Karpas-422 (cell line): Measurements from ENCODE around the gene PCDHA4. TPM values are rescaled to one million over a fixed set of nuclear protein-coding genes. Genes with fewer than 3 reads are reported as not detected.
"Not testable (repeated sequence)": the region's sequence is repeated elsewhere in the genome, so short reads cannot be mapped to it uniquely, and the experiment has no call there.

Source experiments
- DNase-seq: peaks from one replicate; pipeline ENCODE4 v3.0.0-alpha.2; 2015
- H2AFZ ChIP-seq: fragments of 200-600 bp; sonication (generic); 2 replicates; pipeline ENCODE4 v1.6.1; 2014; ENCODE audit warnings: antibody characterized with exemption, low read length, mixed read lengths
- H3K27ac ChIP-seq: fragments of 200-600 bp; sonication (generic); 2 replicates; pipeline ENCODE4 v1.5.1; 2014; ENCODE audit warnings: mild to moderate bottlenecking, low read length, moderate library complexity
- H3K27me3 ChIP-seq: fragments of 200-600 bp; sonication (generic); 2 replicates; pipeline ENCODE4 v1.6.1; 2014; ENCODE audit warnings: low read length, mixed read lengths
- H3K36me3 ChIP-seq: fragments of 200-600 bp; sonication (generic); 2 replicates; pipeline ENCODE4 v1.6.1; 2014; ENCODE audit warnings: low read length, mixed read lengths; ENCODE audit not compliant: insufficient read depth
- H3K4me1 ChIP-seq: fragments of 200-600 bp; sonication (generic); 2 replicates; pipeline ENCODE4 v1.6.1; 2014; ENCODE audit warnings: mild to moderate bottlenecking, low read length, mixed read lengths
- H3K4me2 ChIP-seq: fragments of 200-600 bp; sonication (generic); 2 replicates; pipeline ENCODE4 v1.6.1; 2014; ENCODE audit warnings: low read length, low read depth, mild to moderate bottlenecking; ENCODE audit not compliant: poor library complexity, severe bottlenecking
- H3K4me3 ChIP-seq: fragments of 200-600 bp; sonication (generic); 2 replicates; pipeline ENCODE4 v1.5.1; 2014; ENCODE audit warnings: mild to moderate bottlenecking, antibody characterized with exemption, low read length, mixed read lengths
- H3K79me2 ChIP-seq: fragments of 200-600 bp; sonication (generic); 2 replicates; pipeline ENCODE4 v1.6.1; 2014; ENCODE audit warnings: mild to moderate bottlenecking, low read length, mixed read lengths
- H3K9ac ChIP-seq: fragments of 200-600 bp; sonication (generic); 2 replicates; pipeline ENCODE4 v1.6.0; 2014; ENCODE audit warnings: low read length
- H3K9me2 ChIP-seq: fragments of 200-600 bp; sonication (generic), shearing (Covaris generic); replicated peaks from 2 replicates; pipeline ENCODE4 v1.6.0; 2014; ENCODE audit warnings: mild to moderate bottlenecking, low read length, moderate library complexity; ENCODE audit not compliant: insufficient read depth
- H3K9me3 ChIP-seq: fragments of 300-700, 200-600 bp; sonication (generic); 2 replicates; pipeline ENCODE4 v1.6.1; 2014; ENCODE audit warnings: low read length, mixed read lengths
- H4K20me1 ChIP-seq: fragments of 200-600 bp; sonication (generic); 2 replicates; pipeline ENCODE4 v1.6.1; 2014; ENCODE audit warnings: mild to moderate bottlenecking, antibody characterized with exemption, low read length, low read depth; ENCODE audit not compliant: insufficient read depth
- total RNA-seq: library from RNA; depleted of rRNA; stranded (reverse); fragments of >200 nt; shearing (Covaris generic); gene quantifications from 2 replicates; pipeline ENCODE4 v1.2.3, GENCODE V29; 2014; ENCODE audit warnings: low replicate concordance

PCDHA4 gene
- total RNA-seq, 1 experiment from 2014 or later = not detected

DNA sequence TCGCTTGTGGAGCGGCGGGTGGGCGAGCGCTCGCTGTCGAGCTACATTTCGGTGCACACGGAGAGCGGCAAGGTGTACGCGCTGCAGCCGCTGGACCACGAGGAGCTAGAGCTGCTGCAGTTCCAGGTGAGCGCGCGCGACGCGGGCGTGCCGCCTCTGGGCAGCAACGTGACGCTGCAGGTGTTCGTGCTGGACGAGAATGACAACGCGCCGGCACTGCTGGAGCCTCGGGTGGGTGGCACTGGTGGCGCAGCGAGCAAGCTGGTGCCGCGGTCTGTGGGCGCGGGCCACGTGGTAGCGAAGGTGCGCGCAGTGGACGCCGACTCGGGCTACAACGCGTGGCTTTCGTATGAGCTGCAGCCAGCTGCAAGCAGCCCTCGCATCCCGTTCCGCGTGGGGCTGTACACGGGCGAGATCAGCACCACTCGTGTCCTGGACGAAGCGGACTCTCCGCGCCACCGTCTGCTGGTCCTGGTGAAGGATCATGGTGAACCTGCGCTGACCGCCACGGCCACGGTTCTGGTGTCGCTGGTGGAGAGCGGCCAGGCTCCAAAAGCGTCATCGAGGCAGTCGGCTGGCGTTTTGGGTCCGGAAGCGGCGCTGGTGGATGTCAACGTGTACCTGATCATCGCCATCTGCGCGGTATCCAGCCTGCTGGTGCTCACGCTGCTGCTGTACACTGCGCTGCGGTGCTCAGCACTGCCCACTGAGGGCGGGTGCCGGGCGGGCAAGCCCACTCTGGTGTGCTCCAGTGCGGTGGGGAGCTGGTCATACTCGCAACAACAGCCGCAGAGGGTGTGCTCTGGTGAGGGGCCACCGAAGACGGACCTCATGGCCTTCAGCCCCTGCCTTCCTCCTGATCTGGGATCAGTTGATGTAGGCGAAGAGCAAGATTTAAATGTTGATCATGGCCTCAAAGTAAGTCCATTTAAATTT lies 36.2 kb downstream of the PCDHA4 start:
- no peaks in the 10 kb centered on the region for H3K36me3 ChIP-seq
- H3K27me3 ChIP-seq = no peaks in the 10 kb centered on the region
- no peak overlapping the region for H3K4me3 ChIP-seq

DNA sequence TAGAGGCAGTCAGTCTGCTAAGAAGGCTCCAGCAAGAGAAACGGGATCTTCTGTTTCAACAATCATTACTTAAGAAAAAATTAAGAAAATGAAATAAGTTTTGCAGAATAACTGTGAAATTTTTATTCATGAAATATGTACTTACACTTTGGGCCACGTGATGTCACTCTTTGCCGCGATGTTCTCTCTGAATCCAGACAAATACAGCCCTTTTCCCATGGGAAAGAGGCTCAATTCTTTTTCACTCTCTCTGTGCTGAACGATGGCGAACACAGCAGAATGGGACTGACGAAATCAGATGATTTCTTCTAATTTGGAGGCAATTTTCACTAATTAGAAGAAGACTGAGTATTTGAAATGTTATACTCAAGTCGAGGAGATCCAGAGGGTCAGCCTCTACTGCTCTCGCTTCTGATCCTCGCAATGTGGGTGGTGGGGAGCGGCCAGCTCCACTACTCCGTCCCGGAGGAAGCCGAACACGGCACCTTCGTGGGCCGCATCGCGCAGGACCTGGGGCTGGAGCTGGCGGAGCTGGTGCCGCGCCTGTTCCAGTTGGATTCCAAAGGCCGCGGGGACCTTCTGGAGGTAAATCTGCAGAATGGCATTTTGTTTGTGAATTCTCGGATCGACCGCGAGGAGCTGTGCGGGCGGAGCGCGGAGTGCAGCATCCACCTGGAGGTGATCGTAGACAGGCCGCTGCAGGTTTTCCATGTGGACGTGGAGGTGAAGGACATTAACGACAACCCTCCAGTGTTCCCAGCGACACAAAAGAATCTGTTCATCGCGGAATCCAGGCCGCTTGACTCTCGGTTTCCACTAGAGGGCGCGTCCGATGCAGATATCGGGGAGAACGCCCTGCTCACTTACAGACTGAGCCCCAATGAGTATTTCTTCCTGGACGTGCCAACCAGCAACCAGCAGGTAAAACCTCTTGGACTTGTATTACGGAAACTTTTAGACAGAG lies 41.6 kb downstream of the PCDHA4 start, which contains the start of gene PCDHA9:
Gene PCDHA9 (plus strand): TSS at position 244 of the 964 bp plus-strand sequence. CDS start 114 bp downstream, at position 358.
- not testable (repeated sequence) for H3K27ac ChIP-seq

More for the DNA sequence above, 36.2 kb downstream of the PCDHA4 start:
- no peaks in the 10 kb centered on the region for H3K9me2 ChIP-seq
- no peak overlapping the region for H3K4me2 ChIP-seq
- no peaks in the 10 kb centered on the region for H3K79me2 ChIP-seq
- H3K9me3 ChIP-seq = no peaks in the 10 kb centered on the region
- no peak overlapping the region for H3K27ac ChIP-seq
- DNase-seq = no peak
- no peak overlapping the region for H3K9ac ChIP-seq
- no peaks in the 10 kb centered on the region for H4K20me1 ChIP-seq
- H2AFZ ChIP-seq = no peak overlapping the region
- H3K4me1 ChIP-seq = no peaks in the 10 kb centered on the region

DNA sequence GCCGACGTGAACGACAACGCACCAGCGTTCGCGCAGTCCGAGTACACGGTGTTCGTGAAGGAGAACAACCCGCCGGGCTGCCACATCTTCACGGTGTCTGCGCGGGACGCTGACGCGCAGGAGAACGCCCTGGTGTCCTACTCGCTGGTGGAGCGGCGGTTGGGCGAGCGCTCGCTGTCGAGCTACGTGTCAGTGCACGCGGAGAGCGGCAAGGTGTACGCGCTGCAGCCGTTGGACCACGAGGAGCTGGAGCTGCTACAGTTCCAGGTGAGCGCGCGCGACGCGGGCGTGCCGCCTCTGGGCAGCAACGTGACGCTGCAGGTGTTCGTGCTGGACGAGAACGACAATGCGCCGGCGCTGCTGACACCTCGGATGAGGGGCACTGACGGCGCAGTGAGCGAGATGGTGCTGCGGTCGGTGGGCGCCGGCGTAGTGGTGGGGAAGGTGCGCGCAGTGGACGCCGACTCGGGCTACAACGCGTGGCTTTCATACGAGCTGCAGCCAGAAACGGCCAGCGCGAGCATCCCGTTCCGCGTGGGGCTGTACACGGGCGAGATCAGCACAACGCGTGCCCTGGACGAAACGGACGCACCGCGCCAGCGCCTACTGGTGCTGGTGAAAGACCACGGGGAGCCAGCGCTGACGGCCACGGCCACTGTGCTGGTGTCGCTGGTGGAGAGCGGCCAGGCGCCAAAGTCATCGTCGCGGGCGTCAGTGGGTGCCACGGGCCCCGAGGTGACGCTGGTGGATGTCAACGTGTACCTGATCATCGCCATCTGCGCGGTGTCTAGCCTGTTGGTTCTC lies 43.2 kb downstream of the PCDHA4 start:
- not testable (repeated sequence) for H3K27ac ChIP-seq, H3K36me3 ChIP-seq, H3K4me3 ChIP-seq, H3K79me2 ChIP-seq, H3K9ac ChIP-seq, H3K9me3 ChIP-seq, H4K20me1 ChIP-seq, H2AFZ ChIP-seq, H3K27me3 ChIP-seq, H3K9me2 ChIP-seq, DNase-seq, H3K4me2 ChIP-seq, H3K4me1 ChIP-seq

More for the DNA sequence above, 41.6 kb downstream of the PCDHA4 start, which contains the start of gene PCDHA9:
- not testable (repeated sequence) for H3K36me3 ChIP-seq, H4K20me1 ChIP-seq, H3K4me2 ChIP-seq, H3K4me1 ChIP-seq, H3K27me3 ChIP-seq, H3K9me3 ChIP-seq, H3K9ac ChIP-seq, H3K79me2 ChIP-seq, DNase-seq, H3K4me3 ChIP-seq, H2AFZ ChIP-seq, H3K9me2 ChIP-seq

DNA sequence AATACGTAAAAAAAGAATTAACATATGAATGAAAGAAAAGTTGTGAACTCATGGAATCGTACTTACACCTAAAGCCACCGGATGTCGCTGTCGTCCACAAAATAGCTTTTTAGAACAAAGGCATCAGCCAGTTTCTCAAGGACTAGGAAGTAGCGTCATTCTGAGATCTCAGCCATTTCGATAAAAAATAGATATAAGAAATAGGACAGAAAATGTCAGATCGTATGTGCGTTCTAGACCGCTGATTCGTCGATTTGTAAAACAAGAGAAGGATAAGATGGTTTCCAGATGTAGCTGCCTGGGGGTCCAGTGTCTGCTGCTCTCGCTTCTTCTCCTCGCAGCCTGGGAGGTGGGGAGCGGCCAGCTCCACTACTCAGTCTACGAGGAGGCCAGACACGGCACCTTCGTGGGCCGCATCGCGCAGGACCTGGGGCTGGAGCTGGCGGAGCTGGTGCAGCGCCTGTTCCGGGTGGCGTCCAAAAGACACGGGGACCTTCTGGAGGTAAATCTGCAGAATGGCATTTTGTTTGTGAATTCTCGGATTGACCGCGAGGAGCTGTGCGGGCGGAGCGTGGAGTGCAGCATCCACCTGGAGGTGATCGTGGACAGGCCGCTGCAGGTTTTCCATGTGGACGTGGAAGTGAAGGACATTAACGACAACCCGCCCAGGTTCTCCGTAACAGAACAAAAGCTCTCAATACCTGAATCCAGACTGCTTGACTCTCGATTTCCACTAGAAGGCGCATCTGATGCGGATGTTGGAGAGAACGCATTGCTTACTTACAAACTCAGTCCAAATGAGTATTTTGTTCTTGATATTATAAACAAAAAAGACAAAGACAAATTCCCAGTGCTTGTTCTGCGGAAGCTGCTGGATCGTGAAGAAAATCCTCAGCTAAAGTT lies 49.2 kb downstream of the PCDHA4 start, which contains the start of gene PCDHA10:
Gene PCDHA10 (plus strand): TSS at position 126 of the 903 bp plus-strand sequence. CDS start 152 bp downstream, at position 278.
- Histone ChIP-seq H2AFZ (no peak within 1 kb of the TSS), H3K9me2 (no peaks in the 10 kb centered on the region)

DNA sequence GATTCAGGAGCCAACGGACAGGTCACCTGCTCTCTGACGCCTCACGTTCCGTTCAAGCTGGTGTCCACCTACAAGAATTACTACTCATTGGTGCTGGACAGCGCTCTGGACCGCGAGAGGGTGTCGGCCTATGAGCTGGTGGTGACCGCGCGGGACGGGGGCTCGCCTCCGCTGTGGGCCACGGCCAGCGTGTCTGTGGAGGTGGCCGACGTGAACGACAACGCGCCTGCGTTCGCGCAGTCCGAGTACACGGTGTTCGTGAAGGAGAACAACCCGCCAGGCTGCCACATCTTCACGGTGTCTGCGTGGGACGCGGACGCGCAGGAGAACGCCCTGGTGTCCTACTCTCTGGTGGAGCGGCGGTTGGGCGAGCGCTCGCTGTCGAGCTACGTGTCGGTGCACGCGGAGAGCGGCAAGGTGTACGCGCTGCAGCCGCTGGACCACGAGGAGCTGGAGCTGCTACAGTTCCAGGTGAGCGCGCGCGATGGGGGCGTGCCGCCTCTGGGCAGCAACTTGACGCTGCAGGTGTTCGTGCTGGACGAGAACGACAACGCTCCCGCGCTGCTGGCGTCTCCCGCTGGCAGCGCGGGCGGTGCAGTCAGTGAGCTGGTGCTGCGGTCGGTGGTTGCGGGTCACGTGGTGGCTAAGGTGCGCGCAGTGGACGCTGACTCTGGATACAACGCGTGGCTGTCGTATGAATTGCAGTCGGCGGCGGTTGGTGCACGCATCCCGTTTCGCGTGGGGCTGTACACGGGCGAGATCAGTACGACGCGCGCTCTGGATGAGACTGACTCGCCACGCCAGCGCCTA lies 50.5 kb downstream of the PCDHA4 start:
- Histone ChIP-seq H3K27ac (no peak overlapping the region), H3K4me1 (no peaks in the 10 kb centered on the region), H3K27me3 (no peaks in the 10 kb centered on the region), H3K79me2 (no peaks in the 10 kb centered on the region), H3K36me3 (no peaks in the 10 kb centered on the region), H3K9ac (no peak overlapping the region), H4K20me1 (no peaks in the 10 kb centered on the region), H3K9me2 (no peaks in the 10 kb centered on the region), H3K9me3 (no peaks in the 10 kb centered on the region), H3K4me3 (no peak overlapping the region), H3K4me2 (no peak overlapping the region), H2AFZ (no peak overlapping the region)
- DNase-seq = no peak

More for the DNA sequence above, 49.2 kb downstream of the PCDHA4 start, which contains the start of gene PCDHA10:
- Histone ChIP-seq H3K27me3 (no peaks in the 10 kb centered on the region), H3K9ac (no peak within 1 kb of the TSS), H3K36me3 (no peaks in the 10 kb centered on the region), H3K9me3 (no peaks in the 10 kb centered on the region), H3K27ac (no peak within 1 kb of the TSS), H3K4me3 (no peak within 1 kb of the TSS), H3K79me2 (no peaks in the 10 kb centered on the region), H3K4me1 (no peaks in the 10 kb centered on the region), H4K20me1 (no peaks in the 10 kb centered on the region), H3K4me2 (no peak within 1 kb of the TSS)
- peak; percentile 81 for DNase-seq

DNA sequence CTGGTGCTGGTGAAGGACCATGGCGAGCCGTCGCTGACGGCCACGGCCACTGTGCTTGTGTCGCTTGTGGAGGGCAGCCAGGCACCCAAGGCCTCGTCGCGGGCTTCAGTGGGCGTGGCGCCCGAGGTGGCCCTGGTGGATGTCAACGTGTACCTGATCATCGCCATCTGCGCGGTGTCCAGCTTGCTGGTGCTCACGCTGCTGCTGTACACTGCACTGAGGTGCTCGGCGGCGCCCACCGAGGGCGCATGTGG lies 51.0 kb downstream of the PCDHA4 start:
- H3K27ac ChIP-seq = no peak overlapping the region
- H3K27me3 ChIP-seq = no peaks in the 10 kb centered on the region
- H3K79me2 ChIP-seq = no peaks in the 10 kb centered on the region
- DNase-seq = no peak
- H2AFZ ChIP-seq = no peak overlapping the region
- no peaks in the 10 kb centered on the region for H3K9me3 ChIP-seq
- H3K4me1 ChIP-seq = no peaks in the 10 kb centered on the region
- no peaks in the 10 kb centered on the region for H4K20me1 ChIP-seq
- H3K4me3 ChIP-seq = no peak overlapping the region
- H3K4me2 ChIP-seq = no peak overlapping the region
- H3K9me2 ChIP-seq = no peaks in the 10 kb centered on the region
- H3K9ac ChIP-seq = no peak overlapping the region
- H3K36me3 ChIP-seq = no peaks in the 10 kb centered on the region
